ENCODE measurements around the gene FADS2.

Gene FADS2

GRCh38 chr11:61795876-61796526 is 32.1 kb upstream of the FADS2 start:
- DNase-seq = no peak

- peak; percentile 80 to 83 for DNase-seq
Observed at GRCh38 chr11:61797263-61797944, 30.7 kb upstream of the FADS2 start.

GRCh38 chr11:61799665-61800284 is 28.3 kb upstream of the FADS2 start:
- DNase-seq = no peak

GRCh38 chr11:61800331-61801281 is 27.5 kb upstream of the FADS2 start:
- DNase-seq = no peak

DNA sequence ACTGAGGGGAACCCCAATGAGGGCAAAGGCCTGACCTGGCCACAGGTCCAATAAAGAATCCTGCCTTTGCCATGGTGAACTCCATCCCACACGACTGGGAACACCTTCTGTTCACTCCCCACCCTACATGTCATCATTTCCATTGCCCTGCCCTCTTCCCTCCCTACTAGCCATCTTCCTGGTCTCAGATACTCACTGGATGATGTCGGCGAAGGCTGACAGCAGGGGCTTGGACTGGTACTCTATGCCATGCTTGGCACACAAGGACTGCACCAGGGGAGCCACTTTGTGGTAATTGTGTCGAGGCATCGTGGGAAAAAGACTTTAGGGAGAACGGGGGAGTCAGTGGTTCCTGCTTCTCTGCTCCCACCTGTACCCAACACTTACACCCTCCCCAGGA is 25.5 kb upstream of the FADS2 start:
- no peak for DNase-seq

DNA sequence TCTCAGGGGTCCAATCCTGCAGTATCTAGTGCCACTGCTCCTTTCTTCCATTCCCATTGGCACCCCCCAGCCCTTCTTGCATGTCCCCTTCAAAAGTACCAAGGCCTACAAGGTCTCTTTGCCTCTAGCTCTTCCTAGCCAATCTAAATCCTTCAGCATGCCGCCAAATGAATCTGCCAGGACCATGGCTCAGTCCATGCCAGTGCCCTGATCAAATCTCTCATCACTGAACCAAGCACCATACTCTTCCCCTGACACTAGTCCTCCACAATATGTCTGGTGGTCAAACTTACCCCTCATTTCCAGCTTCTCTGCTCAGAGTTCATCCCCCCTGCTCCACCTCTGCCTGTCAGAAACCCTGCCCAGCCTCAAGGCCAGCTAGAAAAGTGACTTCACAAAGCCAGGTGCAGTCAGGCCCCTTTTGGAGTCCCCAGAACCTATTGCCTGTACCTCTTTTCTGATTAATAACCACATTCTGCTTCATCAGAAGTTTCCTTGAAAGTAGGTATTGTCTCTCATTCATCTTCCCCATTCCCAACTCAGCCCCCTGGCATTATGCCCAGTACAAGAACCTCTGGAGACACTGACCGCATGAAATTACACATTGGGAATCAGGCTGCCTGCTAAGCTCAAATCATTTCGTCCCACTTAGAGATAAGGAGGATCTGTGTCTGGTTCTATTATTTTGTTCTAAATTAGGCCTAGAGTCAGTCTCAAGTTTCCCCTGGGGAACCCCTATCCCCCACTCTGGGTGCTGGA is 24.0 kb upstream of the FADS2 start:
- no peak for DNase-seq

GRCh38 chr11:61805146-61805545 is 23.0 kb upstream of the FADS2 start:
- no peak for DNase-seq

DNA sequence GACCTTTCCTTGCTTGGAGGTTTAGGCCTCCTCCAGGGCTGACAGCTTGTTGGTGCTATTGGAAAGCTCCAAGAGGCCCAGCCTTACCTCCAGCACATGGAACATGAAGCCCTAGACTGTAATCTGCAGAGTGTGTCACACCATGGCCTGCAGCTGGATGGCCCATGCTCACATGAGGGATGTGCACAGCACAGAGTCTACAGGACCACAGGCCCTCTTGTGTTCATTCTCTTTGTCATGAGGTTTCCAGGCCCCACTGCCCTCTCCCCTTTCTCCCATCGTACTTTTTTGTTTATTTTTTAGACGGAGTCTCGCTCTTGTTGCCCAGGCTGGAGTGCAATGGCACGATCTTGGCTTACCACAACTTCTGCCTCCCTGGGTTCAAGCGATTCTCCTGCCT is 21.3 kb upstream of the FADS2 start:
- DNase-seq = no peak

DNA sequence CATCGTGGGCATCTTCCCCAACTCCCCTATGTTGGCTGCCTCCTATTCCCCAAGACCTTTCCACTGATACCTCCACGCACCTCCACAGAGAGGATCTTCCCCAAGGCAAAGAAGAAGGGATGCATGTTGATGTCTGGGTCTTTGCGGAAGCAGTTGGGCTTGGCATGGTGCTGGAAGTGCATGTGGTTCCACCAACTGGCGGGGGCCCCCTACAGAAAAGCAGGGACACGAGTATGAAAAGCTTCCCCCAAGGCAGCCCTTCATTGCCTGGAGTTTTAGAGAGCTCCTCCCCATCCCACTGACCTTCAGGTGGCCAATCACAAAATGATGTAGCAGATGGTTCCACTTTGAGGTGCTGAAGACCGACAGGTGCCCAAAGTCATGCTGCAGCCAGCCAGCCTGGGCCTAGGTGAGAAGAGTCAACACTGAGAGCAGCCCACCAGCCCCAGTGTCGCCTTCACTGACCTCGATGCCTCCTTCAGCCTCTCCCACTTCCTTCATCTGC is 17.4 kb upstream of the FADS2 start:
- no peak for DNase-seq

DNA sequence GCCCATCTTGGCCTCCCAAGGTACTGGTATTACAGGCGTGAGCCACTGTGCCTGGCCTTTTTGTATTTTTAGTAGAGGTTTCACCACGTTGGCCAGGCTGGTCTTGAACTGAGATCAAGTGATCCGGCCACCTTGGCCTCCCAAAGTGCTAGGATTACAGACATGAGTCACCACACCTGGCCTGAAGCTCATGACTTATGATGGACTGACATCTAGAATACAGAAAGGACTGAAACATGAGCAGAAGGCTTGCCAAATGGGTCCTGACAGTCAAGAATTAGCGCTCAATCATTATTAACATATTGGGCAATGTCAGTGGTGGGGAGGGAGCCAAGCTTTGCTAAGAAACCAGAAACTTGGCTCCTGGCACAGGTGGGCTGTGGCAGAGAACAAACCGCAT is 16.3 kb upstream of the FADS2 start:
- no peak for DNase-seq

DNA sequence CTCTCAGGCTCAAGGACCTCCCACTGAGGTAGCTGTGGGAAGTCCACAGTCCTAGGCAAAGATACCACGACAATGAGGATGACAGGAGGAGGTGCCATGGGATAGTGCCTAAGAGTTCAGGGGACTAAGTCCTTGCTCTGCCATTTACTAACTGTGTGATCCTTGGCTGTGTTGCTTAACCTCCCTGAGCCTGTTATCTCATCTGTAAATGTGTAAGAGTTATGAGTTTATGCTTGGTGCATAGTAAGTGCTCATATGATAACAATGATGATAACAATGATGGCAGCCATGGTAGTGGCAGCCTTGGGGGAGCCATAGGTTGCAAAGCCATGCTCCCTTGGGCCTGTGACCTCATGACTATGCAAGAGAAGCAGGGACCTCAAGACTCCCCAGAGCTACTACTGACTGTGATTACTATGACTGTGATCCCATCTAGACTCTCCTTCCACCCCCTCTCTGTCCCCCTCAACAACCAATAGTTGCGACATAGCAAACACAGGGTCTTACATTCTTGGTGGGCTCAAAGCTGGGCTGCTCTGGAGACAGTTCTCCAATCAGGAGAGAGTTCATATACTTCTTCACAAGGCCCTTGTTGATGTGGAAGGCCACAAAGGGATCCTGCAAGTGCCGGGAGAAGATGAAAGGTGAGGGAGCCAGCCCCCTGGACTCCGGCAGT is 15.2 kb upstream of the FADS2 start:
- DNase-seq = no peak

DNA sequence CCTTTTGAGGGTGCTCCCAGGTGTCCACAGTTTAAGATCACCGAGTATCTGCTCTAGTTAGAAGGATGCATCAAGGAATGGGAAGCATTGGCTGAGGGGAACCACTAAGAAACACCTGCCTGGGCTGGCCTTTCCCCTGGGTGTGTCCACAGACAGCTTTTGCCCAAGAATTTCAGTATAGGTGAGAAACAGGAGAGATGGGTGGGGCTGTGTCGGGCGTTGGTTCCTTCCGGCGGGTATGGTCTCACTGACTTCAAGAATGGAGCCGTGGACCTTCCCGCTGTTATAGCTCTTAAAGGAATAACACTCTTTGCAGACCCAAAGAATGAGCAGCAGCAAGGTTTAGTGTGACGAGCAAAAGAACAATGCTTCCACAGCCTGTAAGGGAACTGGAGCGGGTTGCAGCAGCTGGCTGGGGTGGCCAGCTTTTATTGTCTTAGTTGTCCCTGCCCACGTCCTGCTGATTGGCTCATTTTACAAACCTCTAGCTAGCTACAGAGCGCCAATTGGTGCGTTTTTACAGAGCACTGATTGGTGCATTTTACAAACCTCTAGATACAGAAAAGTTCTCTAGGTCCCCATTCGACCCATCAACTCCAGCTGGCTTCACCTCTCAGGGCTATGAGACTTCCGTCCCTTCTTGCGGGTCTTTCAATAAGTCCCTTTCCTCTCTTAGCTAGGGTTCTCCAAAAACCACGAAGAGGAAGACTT is 13.7 kb upstream of the FADS2 start:
- peak; percentile 24 to 44 for DNase-seq

DNA sequence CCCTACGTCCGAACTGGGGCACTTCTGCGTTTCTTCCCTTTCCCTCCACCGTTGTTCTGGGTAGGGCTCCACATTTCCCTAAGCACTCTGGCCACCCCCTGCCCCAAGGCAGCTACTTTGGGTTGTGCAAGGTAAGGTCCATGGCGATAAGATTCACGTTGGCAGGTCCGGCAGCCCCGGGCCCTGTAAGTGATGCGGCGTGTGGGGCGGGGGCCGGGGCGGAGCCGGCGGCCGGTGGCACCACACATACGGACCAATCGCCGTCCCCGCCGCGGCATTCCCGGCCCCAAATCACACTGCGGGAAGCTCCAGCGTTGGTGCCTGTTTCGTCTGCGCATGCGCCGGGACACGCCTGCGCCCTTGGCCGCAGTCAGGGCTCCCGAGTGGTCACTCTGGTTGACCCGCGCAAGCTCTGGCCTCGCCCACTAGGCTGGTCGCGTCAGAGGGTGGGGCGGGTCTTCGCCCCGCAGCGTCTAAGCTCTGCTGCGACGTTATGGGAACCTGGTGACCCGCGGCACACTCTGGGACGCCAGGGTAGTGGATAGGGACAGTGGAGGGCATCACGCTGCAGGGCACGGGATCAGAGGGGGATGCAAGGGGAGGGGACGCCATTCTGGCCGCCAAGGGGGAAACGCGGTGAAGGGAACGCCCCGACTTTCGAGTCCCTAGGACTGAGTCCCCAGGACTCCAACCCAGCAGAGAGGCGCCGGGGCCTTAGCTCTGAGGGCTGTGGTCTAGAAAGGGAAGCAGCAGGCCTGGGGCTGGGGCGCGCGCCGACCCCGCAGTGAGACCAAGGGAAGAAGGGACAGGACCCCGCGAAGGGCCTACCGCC is 12.9 kb upstream of the FADS2 start:
- DNase-seq = peak; percentile 44 to 83

- peak; percentile 54 to 59 for DNase-seq
Observed at GRCh38 chr11:61815790-61816735, 12.0 kb upstream of the FADS2 start.

GRCh38 chr11:61816736-61817455 is 11.2 kb upstream of the FADS2 start, which contains the start of gene FADS1:
Gene FADS1, minus strand, starts transcription at chr11:61817003. Its CDS starts 74 bp downstream, at chr11:61816929.
- DNase-seq = peak; percentile 78 to 84

- no peak for DNase-seq
Observed at GRCh38 chr11:61817471-61818202, 10.5 kb upstream of the FADS2 start.

- no peak for DNase-seq
Observed at GRCh38 chr11:61820174-61820573, 7.9 kb upstream of the FADS2 start.
